ENCODE measurements around the gene SMIM5.

DNA sequence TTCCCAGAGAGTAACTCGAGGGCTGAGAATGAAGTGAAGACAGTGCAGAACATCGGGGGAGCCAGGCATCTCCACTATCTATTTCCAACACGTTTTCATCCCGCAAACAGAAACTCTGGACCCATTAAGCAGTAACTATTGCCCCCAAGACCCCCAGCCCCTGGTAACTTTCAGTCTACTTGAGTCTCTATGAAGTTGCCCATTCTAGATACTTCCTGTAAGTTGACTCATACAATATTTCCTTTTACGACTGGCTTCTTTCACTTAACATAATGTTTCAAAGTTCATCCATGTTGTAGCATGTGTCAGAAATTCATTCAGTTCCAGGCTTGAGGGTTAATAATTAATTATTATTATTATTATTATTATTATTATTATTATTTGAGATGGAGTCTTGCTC lies 26.1 kb upstream of the SMIM5 start:
- TF ChIP-seq POLR2A (IDR thresholded peaks at IDR 0.05) (no peak), EP300 (IDR thresholded peaks at IDR 0.05) (no peak)
- TF ChIP-seq, protein P1, sequence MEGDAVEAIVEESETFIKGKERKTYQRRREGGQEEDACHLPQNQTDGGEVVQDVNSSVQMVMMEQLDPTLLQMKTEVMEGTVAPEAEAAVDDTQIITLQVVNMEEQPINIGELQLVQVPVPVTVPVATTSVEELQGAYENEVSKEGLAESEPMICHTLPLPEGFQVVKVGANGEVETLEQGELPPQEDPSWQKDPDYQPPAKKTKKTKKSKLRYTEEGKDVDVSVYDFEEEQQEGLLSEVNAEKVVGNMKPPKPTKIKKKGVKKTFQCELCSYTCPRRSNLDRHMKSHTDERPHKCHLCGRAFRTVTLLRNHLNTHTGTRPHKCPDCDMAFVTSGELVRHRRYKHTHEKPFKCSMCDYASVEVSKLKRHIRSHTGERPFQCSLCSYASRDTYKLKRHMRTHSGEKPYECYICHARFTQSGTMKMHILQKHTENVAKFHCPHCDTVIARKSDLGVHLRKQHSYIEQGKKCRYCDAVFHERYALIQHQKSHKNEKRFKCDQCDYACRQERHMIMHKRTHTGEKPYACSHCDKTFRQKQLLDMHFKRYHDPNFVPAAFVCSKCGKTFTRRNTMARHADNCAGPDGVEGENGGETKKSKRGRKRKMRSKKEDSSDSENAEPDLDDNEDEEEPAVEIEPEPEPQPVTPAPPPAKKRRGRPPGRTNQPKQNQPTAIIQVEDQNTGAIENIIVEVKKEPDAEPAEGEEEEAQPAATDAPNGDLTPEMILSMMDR (IDR thresholded peaks at IDR 0.05) = no peak

All from gastroesophageal sphincter (tissue), 3 donors.